RWPE1 (cell line): ENCODE measurements around the gene OXSR1.
A peak's percentile ranks its signal among the peaks of the same experiment; 100 is the strongest.
"Not testable (repeated sequence)": the region's sequence is repeated elsewhere in the genome, so short reads cannot be mapped to it uniquely, and the experiment has no call there.

Source experiments
- CTCF ChIA-PET: fragments of 350-600 bp; sonication (Branson Sonifier 250); formaldehyde crosslinking; extraction: SDS; loops from one replicate; lab custom pipeline; 2021; lab: Yijun Ruan, JAX
- POLR2A ChIA-PET: fragments of 400-600 bp; formaldehyde crosslinking; extraction: SDS; loops from one replicate; lab custom pipeline; 2020; ENCODE audit warnings: antibody characterized with exemption; ENCODE audit not compliant: low non-redundant PET; lab: Yijun Ruan, JAX
- DNase-seq: peaks from one replicate; pipeline ENCODE4 v3.0.0; 2012; ENCODE audit warnings: low spot score
- H3K27ac ChIP-seq: fragments of 450-650 bp; 2 replicates; pipeline ENCODE4 v1.5.1; 2017
- TF ChIP-seq, protein P1 (sequence below): fragments of 450-650 bp; conservative IDR thresholded peaks from 2 replicates; pipeline ENCODE4 v1.5.1; 2017; ENCODE audit warnings: low read depth, mild to moderate bottlenecking

Gene OXSR1

DNA sequence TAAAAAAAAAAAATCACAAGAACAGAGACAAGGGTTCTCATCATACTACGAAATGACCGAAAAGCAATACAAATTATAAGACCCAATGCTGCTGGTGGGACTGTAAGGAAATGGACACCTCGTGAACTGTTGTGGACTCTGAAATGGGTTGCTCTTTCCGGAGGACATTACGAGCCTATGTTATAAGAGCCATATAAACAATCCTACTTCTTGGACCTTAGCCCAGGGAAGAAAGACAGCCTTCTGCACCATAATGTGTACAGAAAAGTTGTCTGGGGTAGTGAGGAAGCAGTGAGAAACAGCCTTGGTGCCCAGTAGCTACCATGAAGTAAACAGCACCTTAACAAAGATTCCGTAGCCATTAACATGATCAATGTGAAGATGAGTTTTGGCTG, 119.4 kb downstream of the OXSR1 start:
- no peak for DNase-seq
- no peak overlapping the region for H3K27ac ChIP-seq
- POLR2A ChIA-PET = no interaction called here
- TF ChIP-seq, protein P1, sequence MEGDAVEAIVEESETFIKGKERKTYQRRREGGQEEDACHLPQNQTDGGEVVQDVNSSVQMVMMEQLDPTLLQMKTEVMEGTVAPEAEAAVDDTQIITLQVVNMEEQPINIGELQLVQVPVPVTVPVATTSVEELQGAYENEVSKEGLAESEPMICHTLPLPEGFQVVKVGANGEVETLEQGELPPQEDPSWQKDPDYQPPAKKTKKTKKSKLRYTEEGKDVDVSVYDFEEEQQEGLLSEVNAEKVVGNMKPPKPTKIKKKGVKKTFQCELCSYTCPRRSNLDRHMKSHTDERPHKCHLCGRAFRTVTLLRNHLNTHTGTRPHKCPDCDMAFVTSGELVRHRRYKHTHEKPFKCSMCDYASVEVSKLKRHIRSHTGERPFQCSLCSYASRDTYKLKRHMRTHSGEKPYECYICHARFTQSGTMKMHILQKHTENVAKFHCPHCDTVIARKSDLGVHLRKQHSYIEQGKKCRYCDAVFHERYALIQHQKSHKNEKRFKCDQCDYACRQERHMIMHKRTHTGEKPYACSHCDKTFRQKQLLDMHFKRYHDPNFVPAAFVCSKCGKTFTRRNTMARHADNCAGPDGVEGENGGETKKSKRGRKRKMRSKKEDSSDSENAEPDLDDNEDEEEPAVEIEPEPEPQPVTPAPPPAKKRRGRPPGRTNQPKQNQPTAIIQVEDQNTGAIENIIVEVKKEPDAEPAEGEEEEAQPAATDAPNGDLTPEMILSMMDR = no peak
- CTCF ChIA-PET = no interaction called here

DNA sequence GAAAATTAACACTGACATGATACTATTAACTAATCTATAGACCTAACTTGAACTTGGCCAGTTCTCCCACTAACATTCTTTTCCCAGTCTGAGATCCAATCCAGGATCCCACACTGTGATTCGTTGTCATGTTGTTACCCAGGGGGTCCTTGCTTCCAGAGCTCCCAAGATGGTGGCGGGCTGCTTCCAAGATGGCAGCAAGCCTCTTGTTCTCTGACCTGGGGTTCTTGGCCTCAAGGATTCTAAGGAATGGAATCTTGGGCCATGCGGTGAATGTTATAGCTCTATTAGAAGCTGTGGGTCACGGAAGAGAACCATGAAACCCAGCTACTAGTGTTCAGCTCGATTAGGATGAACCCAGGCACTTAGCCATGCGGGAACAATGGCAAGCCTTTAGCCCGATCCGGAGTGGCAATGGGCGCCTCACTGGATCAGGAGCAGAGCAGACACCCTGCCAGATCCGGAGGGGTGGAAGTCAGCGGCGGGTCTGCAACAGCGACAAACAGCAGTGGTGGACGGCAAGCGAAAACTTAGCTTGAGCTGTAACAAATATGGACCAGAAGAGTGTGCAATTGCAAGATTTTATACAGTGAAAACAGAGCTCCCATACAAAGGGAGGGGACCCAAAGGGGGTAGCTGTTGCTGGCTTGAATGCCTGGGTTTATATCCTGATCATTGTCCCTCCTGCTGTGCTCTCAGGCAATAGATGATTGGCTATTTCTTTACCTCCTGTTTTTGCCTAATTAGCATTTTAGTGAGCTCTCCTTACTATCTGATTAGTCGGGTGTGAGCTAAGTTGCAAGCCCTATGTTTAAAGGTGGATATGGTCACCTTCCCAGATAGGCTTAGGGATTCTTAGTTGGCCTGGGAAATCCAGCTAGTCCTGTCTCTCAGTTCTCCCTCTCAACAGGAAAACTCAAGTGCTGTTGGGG, 124.2 kb downstream of the OXSR1 start:
- H3K27ac ChIP-seq, POLR2A ChIA-PET, CTCF ChIA-PET, DNase-seq: not testable (repeated sequence)

DNA sequence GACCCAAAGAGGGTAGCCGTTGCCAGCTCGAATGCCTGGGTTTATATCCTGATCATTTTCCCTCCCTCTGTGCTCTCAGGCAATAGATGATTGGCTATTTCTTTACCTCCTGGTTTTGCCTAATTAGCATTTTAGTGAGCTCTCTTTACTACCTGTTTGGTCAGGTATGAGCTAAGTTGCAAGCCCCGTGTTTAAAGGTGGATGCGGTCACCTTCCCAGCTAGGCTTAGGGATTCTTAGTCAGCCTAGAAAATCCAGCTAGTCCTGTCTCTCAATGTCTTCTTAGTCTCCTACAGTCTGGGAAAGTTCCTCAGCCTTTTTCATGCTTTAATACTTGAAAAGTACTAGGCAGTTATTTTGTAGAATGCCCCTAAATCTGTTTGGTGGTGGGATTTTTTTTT, 131.7 kb downstream of the OXSR1 start:
- POLR2A ChIA-PET, H3K27ac ChIP-seq, DNase-seq, CTCF ChIA-PET: not testable (repeated sequence)

DNA sequence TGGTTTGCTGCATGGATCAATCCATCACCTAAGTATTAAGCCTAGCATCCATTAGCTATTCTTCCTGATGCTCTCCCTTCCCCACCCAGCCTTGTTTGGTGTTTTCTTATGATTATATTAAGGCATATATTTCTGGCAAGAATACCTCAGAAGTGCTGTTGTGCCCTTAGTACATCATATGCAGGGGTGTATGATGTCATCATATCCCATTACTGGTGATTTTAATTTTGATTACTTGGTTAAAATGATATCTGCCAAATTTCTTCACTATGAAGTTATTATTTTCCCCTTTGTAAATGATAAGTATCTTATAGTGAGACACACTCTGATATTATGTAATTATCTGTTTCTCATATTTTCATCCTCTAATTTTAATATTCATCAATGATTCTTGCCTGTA, 132.2 kb downstream of the OXSR1 start:
- DNase-seq = no peak
- CTCF ChIA-PET = no interaction called here
- POLR2A ChIA-PET = no interaction called here
- H3K27ac ChIP-seq = no peak overlapping the region
- TF ChIP-seq, protein P1 = no peak

DNA sequence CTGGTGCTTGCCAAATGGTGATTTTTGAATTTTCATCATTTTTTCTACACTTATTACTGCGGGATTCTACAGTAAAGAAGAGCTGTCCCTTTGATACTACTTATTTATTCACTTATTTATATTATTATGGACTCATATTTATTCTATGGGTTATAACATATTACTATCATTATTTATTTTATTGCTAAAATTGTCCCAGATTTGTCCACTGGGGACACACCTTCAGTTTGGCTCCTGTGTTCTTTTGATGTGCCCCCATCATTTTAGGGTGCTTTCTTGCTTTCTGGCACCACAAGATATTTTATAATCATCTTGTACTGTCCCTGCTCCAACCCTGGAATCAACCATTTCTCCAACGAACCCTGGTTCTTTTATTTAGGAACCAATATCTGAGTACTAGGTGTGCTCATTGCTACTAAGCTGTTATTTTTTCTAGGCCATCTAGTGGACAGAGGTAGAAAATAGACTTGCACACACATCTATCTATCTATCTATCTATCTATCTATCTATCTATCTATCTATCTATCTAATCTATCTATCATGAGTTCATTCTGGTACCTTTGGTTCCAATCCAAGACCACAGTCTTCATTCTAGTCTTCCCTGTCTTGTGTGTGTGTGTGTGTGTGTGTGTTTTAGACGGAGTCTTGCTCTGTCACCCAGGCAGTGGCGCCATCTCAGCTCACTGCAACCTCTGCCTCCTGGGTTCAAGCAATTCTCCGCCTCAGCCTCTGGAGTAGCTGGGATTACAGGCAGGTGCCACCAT, 132.8 kb downstream of the OXSR1 start:
- TF ChIP-seq, protein P1 = peak; percentile 70
- CTCF ChIA-PET = interaction anchor here (0.7 kb wide), 2 partner anchors 33 to 267 kb away, joined by 3 to 4 read pairs; partner anchors contain the start of gene SLC22A13
- peak; percentile 10 for DNase-seq
- POLR2A ChIA-PET = no interaction called here
- no peak overlapping the region for H3K27ac ChIP-seq
